Left ventricle myocardium inferior (tissue), 1 donor: ENCODE measurements around the gene TFR2. TPM values are rescaled to one million over a fixed set of nuclear protein-coding genes. Genes with fewer than 3 reads are reported as not detected.

Source experiments
- DNase-seq: peaks from one replicate; pipeline ENCODE4 v3.0.0-alpha.2; 2020
- H3K27ac ChIP-seq: fragments of 200-600 bp; replicated peaks from 2 replicates; pipeline ENCODE4 v1.8.0; 2021
- H3K27me3 ChIP-seq: fragments of 200-600 bp; 2 replicates; pipeline ENCODE4 v1.8.0; 2021; ENCODE audit warnings: low read depth
- H3K36me3 ChIP-seq: fragments of 200-600 bp; 2 replicates; pipeline ENCODE4 v1.8.0; 2021
- H3K4me1 ChIP-seq: fragments of 200-600 bp; 2 replicates; pipeline ENCODE4 v1.8.0; 2021
- H3K4me3 ChIP-seq: fragments of 200-600 bp; 2 replicates; pipeline ENCODE4 v1.8.0; 2021; ENCODE audit warnings: mild to moderate bottlenecking, moderate library complexity
- H3K9me3 ChIP-seq: fragments of 200-600 bp; replicated peaks from 2 replicates; pipeline ENCODE4 v1.8.0; 2021
- intact Hi-C: fragments of 100-400 bp; cut with micrococcal nuclease; formaldehyde crosslinking; loops from one replicate; pipeline ENCODE4 v1.11.0; 2022
- total RNA-seq: library from RNA; stranded (reverse); fragmentation: NEBNext Ultra II Directional; extraction: Animal tissue kit (Norgen Biotek cat#: 25700); gene quantifications from one replicate; pipeline ENCODE4 v1.2.1, GENCODE V29; 2021
- TF ChIP-seq, protein P1 (sequence below): fragments of 200-600 bp; IDR thresholded peaks from 2 replicates; pipeline ENCODE4 v1.8.0; 2021; ENCODE audit warnings: antibody characterized with exemption, mild to moderate bottlenecking, borderline replicate concordance
- donor health status: DM: no; HTN: yes; CAD: no; lungs with severe emphysema.

Gene TFR2
- total RNA-seq, 1 donor from 2014 or later = 0.25 TPM

- Histone ChIP-seq H3K4me1 (peaks cover 75% of the 10 kb centered on the region), H3K27ac (peak overlapping the region; percentile 99), H3K4me3 (peak overlapping the region; percentile 99), H3K36me3 (peaks cover 41% of the 10 kb centered on the region), H3K9me3 (no peaks in the 10 kb centered on the region), H3K27me3 (no peaks in the 10 kb centered on the region)
- TF ChIP-seq, protein P1, sequence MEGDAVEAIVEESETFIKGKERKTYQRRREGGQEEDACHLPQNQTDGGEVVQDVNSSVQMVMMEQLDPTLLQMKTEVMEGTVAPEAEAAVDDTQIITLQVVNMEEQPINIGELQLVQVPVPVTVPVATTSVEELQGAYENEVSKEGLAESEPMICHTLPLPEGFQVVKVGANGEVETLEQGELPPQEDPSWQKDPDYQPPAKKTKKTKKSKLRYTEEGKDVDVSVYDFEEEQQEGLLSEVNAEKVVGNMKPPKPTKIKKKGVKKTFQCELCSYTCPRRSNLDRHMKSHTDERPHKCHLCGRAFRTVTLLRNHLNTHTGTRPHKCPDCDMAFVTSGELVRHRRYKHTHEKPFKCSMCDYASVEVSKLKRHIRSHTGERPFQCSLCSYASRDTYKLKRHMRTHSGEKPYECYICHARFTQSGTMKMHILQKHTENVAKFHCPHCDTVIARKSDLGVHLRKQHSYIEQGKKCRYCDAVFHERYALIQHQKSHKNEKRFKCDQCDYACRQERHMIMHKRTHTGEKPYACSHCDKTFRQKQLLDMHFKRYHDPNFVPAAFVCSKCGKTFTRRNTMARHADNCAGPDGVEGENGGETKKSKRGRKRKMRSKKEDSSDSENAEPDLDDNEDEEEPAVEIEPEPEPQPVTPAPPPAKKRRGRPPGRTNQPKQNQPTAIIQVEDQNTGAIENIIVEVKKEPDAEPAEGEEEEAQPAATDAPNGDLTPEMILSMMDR = no peak
- DNase-seq = peak; percentile 21
- intact Hi-C loops = no loop called here
These were observed 35.4 kb upstream of the TFR2 start for GRCh38 chr7:100676501-100677306.

- no peaks in the 10 kb centered on the region for H3K27me3 ChIP-seq
- H3K9me3 ChIP-seq = no peaks in the 10 kb centered on the region
- peak overlapping the region; percentile 99 for H3K27ac ChIP-seq
- intact Hi-C loops = no loop called here
- H3K4me3 ChIP-seq = peak overlapping the region; percentile 99
- H3K36me3 ChIP-seq = peaks cover 36% of the 10 kb centered on the region
- peaks cover 72% of the 10 kb centered on the region for H3K4me1 ChIP-seq
- TF ChIP-seq, protein P1 = no peak
- peak; percentile 88 for DNase-seq
These were observed 34.4 kb upstream of the TFR2 start for GRCh38 chr7:100675581-100676350.

- Histone ChIP-seq H3K4me3 (peak overlapping the region; percentile 99), H3K27ac (peak overlapping the region; percentile 99), H3K9me3 (no peaks in the 10 kb centered on the region), H3K27me3 (no peaks in the 10 kb centered on the region), H3K36me3 (peaks cover 36% of the 10 kb centered on the region), H3K4me1 (peaks cover 65% of the 10 kb centered on the region)
- intact Hi-C loops = no loop called here
- TF ChIP-seq, protein P1 = no peak
- peak; percentile 33 for DNase-seq
These were observed 33.7 kb upstream of the TFR2 start for GRCh38 chr7:100675105-100675451.

GRCh38 chr7:100674411-100675104 lies 33.2 kb upstream of the TFR2 start:
- DNase-seq = peak; percentile 42
- Histone ChIP-seq H3K4me3 (peak overlapping the region; percentile 99), H3K27me3 (no peaks in the 10 kb centered on the region), H3K4me1 (peaks cover 60% of the 10 kb centered on the region), H3K27ac (peak overlapping the region; percentile 99), H3K36me3 (peaks cover 33% of the 10 kb centered on the region), H3K9me3 (no peaks in the 10 kb centered on the region)
- intact Hi-C loops = no loop called here
- TF ChIP-seq, protein P1 = no peak

GRCh38 chr7:100673942-100674410 lies 32.6 kb upstream of the TFR2 start:
- intact Hi-C loops = no loop called here
- H3K4me1 ChIP-seq = peaks cover 54% of the 10 kb centered on the region
- DNase-seq = peak; percentile 52
- H3K9me3 ChIP-seq = no peaks in the 10 kb centered on the region
- H3K27me3 ChIP-seq = no peaks in the 10 kb centered on the region
- H3K36me3 ChIP-seq = peaks cover 27% of the 10 kb centered on the region
- peak overlapping the region; percentile 99 for H3K27ac ChIP-seq
- H3K4me3 ChIP-seq = peak overlapping the region; percentile 99
- TF ChIP-seq, protein P1 = no peak
